HG02840 (cell line): ENCODE measurements around the gene RAD51.
"Not testable (repeated sequence)": the region's sequence is repeated elsewhere in the genome, so short reads cannot be mapped to it uniquely, and the experiment has no call there.

Experiments
- ATAC-seq: cut with Tn5 transposase; IDR thresholded peaks from one replicate; pipeline ENCODE4 v1.9.1; 2021; ENCODE audit warnings: mild to moderate bottlenecking, moderate library complexity, moderate number of reproducible peaks; ENCODE audit not compliant: unreplicated experiment, low FRiP score

Gene RAD51

GRCh38 chr15:40694688-40695468 lies at the start of gene RAD51:
RAD51 (plus strand) TSS chr15:40695174; CDS start chr15:40698759, 3,585 bp downstream.
- peak; percentile 84 for ATAC-seq

- no peak for ATAC-seq
These were observed 47.5 kb upstream of the RAD51 start for GRCh38 chr15:40647523-40647922.

GRCh38 chr15:40650479-40650878 lies 44.5 kb upstream of the RAD51 start:
- ATAC-seq = no peak

GRCh38 chr15:40660686-40661085 lies 34.3 kb upstream of the RAD51 start:
- ATAC-seq = no peak

GRCh38 chr15:40664909-40665308 lies 30.1 kb upstream of the RAD51 start:
- ATAC-seq = no peak

GRCh38 chr15:40676290-40676689 lies 18.7 kb upstream of the RAD51 start:
- not testable (repeated sequence) for ATAC-seq

GRCh38 chr15:40676906-40677305 lies 18.1 kb upstream of the RAD51 start:
- ATAC-seq = not testable (repeated sequence)

DNA sequence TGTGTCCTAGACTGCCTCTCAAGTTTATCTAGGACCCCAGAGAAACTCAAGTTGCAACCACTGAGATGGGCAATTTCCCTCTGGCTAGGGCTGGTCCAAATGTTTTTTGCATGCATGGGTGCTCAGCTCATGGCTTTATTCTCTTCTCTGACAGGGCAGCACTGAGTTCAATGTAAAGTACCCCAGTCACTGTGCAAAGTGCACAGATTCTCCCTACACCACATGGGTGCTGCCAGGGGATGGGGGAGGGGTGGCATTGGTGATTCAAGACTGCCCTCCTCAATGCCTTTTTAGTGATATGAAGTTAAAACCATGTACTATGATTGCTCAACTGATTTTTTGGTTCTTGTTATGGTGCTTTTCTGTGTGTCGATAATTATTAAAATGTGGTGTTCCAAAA lies 14.8 kb upstream of the RAD51 start:
- no peak for ATAC-seq

DNA sequence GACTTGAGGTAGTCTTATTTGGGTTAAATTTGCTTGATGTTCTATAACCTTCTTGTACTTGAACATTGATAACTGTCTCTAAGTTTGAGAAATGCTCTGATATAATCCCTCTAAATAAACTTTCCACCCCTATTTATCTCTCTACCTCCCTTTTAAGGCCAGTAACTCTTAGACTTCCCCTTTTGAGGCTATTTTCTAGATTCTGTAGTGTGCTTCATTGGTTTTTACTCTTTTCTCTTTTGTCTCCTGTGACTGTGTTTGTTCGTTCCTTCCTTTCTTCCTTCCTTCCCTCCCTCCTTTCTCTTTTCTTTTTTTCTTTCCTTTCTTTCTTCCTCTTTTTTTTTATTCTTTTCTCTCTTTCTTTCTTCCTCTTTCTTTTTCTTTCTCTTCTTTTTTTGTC lies 14.0 kb upstream of the RAD51 start:
- not testable (repeated sequence) for ATAC-seq

GRCh38 chr15:40684381-40684780 lies 10.6 kb upstream of the RAD51 start:
- no peak for ATAC-seq

GRCh38 chr15:40685376-40685775 lies 9.6 kb upstream of the RAD51 start:
- no peak for ATAC-seq

GRCh38 chr15:40688932-40689799 lies 5.8 kb upstream of the RAD51 start:
- ATAC-seq = no peak

GRCh38 chr15:40691737-40692136 lies 3.2 kb upstream of the RAD51 start:
- no peak for ATAC-seq

- no peak for ATAC-seq
These were observed 878 bp upstream of the RAD51 start for GRCh38 chr15:40693904-40694687.

DNA sequence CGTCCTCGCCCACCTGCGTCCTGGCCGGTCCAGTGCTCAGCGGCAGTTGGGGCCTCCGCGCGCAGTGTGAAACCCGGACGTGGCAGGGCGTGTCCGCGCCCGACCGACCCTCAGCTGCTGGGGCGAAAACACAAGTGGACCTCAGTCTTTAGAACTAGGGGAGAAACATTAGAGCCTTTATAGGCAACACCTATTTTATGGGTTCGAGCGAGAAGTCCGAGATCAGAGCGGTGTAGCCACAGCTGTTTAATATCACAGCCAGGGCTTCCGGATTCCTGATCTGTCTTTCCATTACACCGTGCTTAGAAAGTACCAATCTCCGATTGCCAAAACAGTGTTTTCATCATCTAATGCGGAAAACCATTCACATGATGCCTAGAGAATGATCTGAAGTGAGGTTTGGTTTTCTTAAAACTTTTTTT lies 506 bp downstream of the RAD51 start:
- peak; percentile 34 for ATAC-seq

DNA sequence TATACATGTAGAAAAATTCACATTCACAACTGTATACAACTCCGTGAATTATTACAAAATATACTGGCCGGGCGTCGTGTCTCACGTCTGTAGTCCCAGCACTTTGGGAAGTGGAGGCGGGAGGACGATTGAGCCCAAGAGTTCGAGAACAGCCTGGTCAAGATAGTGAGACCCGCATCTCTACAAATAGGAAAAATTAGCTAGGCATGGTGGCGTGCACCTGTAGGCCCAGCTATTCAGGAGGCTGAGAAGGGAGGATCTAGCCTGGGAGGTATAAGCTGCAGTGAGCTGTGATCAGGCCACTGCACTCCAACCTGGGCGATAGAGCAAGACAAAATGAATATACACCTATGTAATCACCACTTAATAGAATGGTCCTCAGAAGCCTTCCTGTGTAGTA lies 1.3 kb downstream of the RAD51 start:
- ATAC-seq = no peak

DNA sequence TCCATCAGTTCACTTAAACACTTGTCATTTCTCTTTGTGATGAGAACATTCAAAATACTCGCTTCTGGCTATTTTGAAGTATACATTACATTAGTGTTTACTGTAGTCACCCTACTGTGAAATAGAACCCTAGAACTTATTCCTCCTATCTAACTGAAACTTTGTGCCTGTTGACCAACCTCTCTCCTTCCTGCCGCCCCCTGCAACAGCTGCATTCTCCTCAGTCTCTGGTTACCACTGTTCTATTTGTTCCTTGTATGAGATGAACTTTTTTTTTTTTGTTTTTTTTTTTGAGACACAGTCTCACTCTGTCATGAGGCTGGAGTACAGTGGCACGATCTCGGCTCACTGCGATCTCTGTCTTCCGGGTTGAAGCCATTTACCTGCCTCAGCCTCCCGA lies 2.9 kb downstream of the RAD51 start:
- ATAC-seq = no peak

DNA sequence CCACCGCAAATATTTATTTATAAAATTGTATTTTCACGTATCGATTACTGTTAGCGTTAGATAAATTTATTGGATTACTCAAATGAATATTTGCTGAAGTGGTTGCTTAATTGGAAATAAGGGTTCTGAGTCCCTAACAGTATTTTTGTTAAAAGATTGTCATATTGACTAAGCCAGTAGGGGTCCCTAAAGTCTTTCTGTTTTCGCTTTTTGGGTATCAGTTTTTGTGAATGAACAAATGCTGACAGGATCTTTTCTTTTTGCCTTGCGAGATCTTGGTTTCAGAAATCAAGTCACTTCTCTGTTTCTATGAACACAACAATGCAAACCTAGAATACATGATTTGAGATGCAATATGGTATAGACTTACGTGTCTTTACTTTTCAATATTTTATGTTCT lies 7.1 kb downstream of the RAD51 start:
- no peak for ATAC-seq

- ATAC-seq = no peak
These were observed 11.1 kb downstream of the RAD51 start for GRCh38 chr15:40706121-40706520.

DNA sequence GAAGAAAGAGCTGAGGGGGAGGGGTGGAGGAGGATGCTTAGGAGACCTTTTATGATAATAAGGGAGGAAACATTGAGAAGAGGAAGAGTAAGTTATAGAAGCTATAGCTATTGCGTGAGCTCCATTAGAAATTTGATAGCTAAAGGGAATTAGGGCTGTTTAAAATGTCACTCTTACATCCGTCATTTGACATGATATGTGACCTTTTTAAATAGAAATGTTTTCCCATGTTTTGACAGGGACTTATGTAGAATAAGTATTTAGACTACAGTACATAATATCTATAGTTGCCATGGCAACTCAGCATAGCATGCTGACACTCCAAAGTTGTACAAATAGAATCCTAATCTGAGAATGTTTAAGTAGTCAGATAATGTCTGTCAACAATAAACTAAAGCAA lies 19.2 kb downstream of the RAD51 start:
- no peak for ATAC-seq

GRCh38 chr15:40716165-40716564 lies 21.2 kb downstream of the RAD51 start:
- ATAC-seq = no peak
